ENCODE measurements around the gene PCDHGA5. TPM values are rescaled to one million over a fixed set of nuclear protein-coding genes. Genes with fewer than 3 reads are reported as not detected.

The PCDHGA5 gene
- total and polyA plus RNA-seq, 12 donors: 0.59 to 9.7 (median 6.9) TPM

- Histone ChIP-seq H3K27me3 (peaks cover 0 to 29% (median 0%) of the 10 kb centered on the region in 7 donors), H3K36me3 (peaks cover 0 to 34% (median 0%) of the 10 kb centered on the region in 9 donors), H3K4me1 (peaks cover 0 to 36% (median 4%) of the 10 kb centered on the region in 9 donors), H3K9me3 (peaks cover 0 to 96% (median 39%) of the 10 kb centered on the region in 11 donors), H3K4me3 (peak within 1 kb of the TSS in 8 of 10 donors; percentile 1 to 34 (median 26)), H3K27ac (peak within 1 kb of the TSS in 1 of 10 donors; percentile 5)
- DNase-seq (peak; percentile 52 to 60), ATAC-seq (peak; percentile 50 to 88 (median 72))
- WGBS, 2 donors: 21 to 24% methylated on average over 29 of the region's 29 CpGs
- intact Hi-C loops (cut with DNase I): loop anchor here in 3 of 10 donors (5.0 to 10.0 kb wide), 3 partner anchors 42 to 215 kb away; partner anchors contain the start of genes PCDHGA8 (in 1 of the 3), PCDHGA9 (in 1 of the 3) and PCDHGB6 (in 1 of the 3)
- TF ChIP-seq CTCF (IDR thresholded peaks at IDR 0.05): peak in 8 of 9 donors; percentile 21 to 62 (median 54)
These were observed 13.9 kb upstream of the PCDHGA5 start, which contains the start of gene PCDHGB1 for GRCh38 chr5:141349917-141350619. Gene PCDHGB1, plus strand, starts transcription at chr5:141350099. Its CDS starts 162 bp downstream, at chr5:141350261.

- Histone ChIP-seq H3K4me1 (peaks cover 0 to 38% (median 5%) of the 10 kb centered on the region in 9 donors), H3K27ac (no peak overlapping the region), H3K27me3 (peaks cover 0 to 37% (median 0%) of the 10 kb centered on the region in 7 donors), H3K9me3 (peaks cover 0 to 98% (median 47%) of the 10 kb centered on the region in 11 donors), H3K36me3 (peaks cover 0 to 44% (median 0%) of the 10 kb centered on the region in 9 donors), H3K4me3 (no peak overlapping the region)
- no peak for DNase-seq
- ATAC-seq: no peak
- 35 to 41% methylated on average over 31 to 32 of the region's 36 CpGs for WGBS, 2 donors
- no peak for TF ChIP-seq CTCF (IDR thresholded peaks at IDR 0.05)
- intact Hi-C loops (cut with DNase I): loop anchor here in 2 of 10 donors (5.0 to 10.0 kb wide), 2 partner anchors 41 to 53 kb away; partner anchors contain the start of genes PCDHGA8 (in 1 of the 2), PCDHGA9 (in 1 of the 2) and PCDHGB6 (in 1 of the 2)
These were observed 12.4 kb upstream of the PCDHGA5 start for GRCh38 chr5:141351591-141351990.

- DNase-seq (no peak), ATAC-seq (no peak)
- Histone ChIP-seq H3K27ac (no peak within 1 kb of the TSS), H3K9me3 (peaks cover 0 to 98% (median 49%) of the 10 kb centered on the region in 11 donors), H3K27me3 (peaks cover 0 to 45% (median 0%) of the 10 kb centered on the region in 7 donors), H3K36me3 (peaks cover 0 to 44% (median 0%) of the 10 kb centered on the region in 9 donors), H3K4me3 (peak within 1 kb of the TSS in 8 of 10 donors; percentile 2 to 40 (median 34)), H3K4me1 (peaks cover 0 to 34% (median 4%) of the 10 kb centered on the region in 9 donors)
- TF ChIP-seq CTCF (IDR thresholded peaks at IDR 0.05): peak; percentile 13 to 61 (median 49)
- intact Hi-C loops (cut with DNase I): loop anchor here in 2 of 10 donors (5.0 to 10.0 kb wide), 2 partner anchors 37 to 50 kb away; partner anchors contain the start of genes PCDHGA8 (in 1 of the 2), PCDHGA9 (in 1 of the 2) and PCDHGB6 (in 1 of the 2)
- WGBS, 2 donors: 18 to 21% methylated on average over 29 of the region's 29 CpGs
These were observed 9.0 kb upstream of the PCDHGA5 start, which contains the start of gene PCDHGA4 for GRCh38 chr5:141354900-141355469. Gene PCDHGA4, plus strand, starts transcription at chr5:141355021. Its CDS starts 87 bp downstream, at chr5:141355108.

- peak overlapping the region in 6 of 10 donors; percentile 2 to 40 (median 34) for H3K4me3 ChIP-seq
- peaks cover 0 to 38% (median 0%) of the 10 kb centered on the region in 9 donors for H3K36me3 ChIP-seq
- peaks cover 0 to 45% (median 0%) of the 10 kb centered on the region in 7 donors for H3K27me3 ChIP-seq
- WGBS, 2 donors: 44 to 52% methylated on average over 24 of the region's 24 CpGs
- ATAC-seq (no peak), DNase-seq (no peak)
- intact Hi-C loops (cut with DNase I): loop anchor here in 1 of 10 donors (10.0 kb wide), 1 partner anchor 49 kb away; the partner anchor contains the start of genes PCDHGA9 and PCDHGB6
- H3K4me1 ChIP-seq: peaks cover 0 to 38% (median 4%) of the 10 kb centered on the region in 9 donors
- no peak for TF ChIP-seq CTCF (IDR thresholded peaks at IDR 0.05)
- H3K27ac ChIP-seq: no peak overlapping the region
- peaks cover 0 to 98% (median 51%) of the 10 kb centered on the region in 11 donors for H3K9me3 ChIP-seq
These were observed 8.3 kb upstream of the PCDHGA5 start for GRCh38 chr5:141355641-141356040.
